ENCODE results near the gene HUWE1. TPM values are rescaled to one million over a fixed set of nuclear protein-coding genes. Genes with fewer than 3 reads are reported as not detected.

HUWE1 gene
- total RNA-seq, 1 experiment from 2014 or later, result 274 TPM

DNA sequence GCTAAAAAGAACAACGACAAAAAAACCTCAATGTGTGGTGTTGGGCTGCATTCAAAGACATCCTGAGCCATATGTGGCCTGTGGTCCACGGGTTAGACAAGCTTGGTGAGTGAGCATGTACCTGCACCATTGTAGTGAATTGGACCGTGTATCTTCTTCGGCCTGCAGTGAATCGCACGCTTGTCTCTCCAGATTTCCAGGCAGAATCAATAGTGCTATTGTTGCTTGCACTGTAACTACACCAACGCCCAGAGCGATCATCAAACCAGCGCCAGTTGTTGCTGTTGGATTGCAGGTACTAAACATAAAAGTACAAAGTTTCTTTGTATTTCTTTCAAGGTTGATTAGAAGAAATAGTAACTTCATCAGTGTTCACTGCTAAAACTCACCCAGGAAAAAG, 101.6 kb downstream of the HUWE1 start:
- no peak for DNase-seq (ENCODE audit: unreplicated experiment)
- no TSS peak for BruUV-seq (replicated peaks)
- Mint-ChIP-seq H3K36me3 (ENCODE audit: insufficient read depth, unreplicated experiment) (peaks cover 89% of the 10 kb centered on the region), H3K4me1 (ENCODE audit: insufficient read depth, unreplicated experiment) (no peaks in the 10 kb centered on the region), H3K27me3 (ENCODE audit: insufficient read depth, unreplicated experiment) (peaks cover 83% of the 10 kb centered on the region), H3K27ac (ENCODE audit: low read depth, unreplicated experiment) (no peak overlapping the region), H3K4me3 (ENCODE audit: unreplicated experiment) (no peak overlapping the region), H3K9me3 (ENCODE audit: unreplicated experiment) (no peaks in the 10 kb centered on the region)
- TF ChIP-seq, protein P1, sequence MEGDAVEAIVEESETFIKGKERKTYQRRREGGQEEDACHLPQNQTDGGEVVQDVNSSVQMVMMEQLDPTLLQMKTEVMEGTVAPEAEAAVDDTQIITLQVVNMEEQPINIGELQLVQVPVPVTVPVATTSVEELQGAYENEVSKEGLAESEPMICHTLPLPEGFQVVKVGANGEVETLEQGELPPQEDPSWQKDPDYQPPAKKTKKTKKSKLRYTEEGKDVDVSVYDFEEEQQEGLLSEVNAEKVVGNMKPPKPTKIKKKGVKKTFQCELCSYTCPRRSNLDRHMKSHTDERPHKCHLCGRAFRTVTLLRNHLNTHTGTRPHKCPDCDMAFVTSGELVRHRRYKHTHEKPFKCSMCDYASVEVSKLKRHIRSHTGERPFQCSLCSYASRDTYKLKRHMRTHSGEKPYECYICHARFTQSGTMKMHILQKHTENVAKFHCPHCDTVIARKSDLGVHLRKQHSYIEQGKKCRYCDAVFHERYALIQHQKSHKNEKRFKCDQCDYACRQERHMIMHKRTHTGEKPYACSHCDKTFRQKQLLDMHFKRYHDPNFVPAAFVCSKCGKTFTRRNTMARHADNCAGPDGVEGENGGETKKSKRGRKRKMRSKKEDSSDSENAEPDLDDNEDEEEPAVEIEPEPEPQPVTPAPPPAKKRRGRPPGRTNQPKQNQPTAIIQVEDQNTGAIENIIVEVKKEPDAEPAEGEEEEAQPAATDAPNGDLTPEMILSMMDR (IDR thresholded peaks at IDR 0.05; ENCODE audit: unreplicated experiment), result no peak
- intact Hi-C loops (cut with micrococcal nuclease), result no loop called here
- ChIA-PET POLR2A (interaction anchor here (0.6 kb wide), 1 partner anchor 16 kb away, joined by 4 read pairs; no protein-coding TSS in a partner anchor), CTCF (interaction anchor here (0.6 kb wide), 1 partner anchor 404 kb away, joined by 5 read pairs; no protein-coding TSS in a partner anchor)

DNA sequence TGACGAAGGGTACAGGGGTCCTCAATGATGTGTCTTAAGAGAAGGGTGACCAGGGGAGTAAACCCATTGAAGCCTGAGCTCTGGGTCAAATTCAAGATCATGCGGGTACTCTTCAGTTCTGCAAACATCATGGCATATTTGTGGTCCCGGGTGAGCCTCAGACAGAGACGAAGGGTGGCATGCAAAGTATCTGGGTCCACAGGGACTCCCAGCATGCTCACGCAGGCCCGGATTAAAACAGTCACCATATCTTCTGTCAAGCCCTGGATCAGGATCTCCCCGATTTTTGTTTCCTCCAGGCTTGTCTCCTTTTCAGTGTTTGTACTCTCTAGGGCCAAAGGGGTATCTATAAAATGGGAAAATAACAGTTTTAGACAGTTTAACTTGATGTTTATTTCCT, 102.9 kb downstream of the HUWE1 start:
- H3K27me3 Mint-ChIP-seq (ENCODE audit: insufficient read depth, unreplicated experiment), result peaks cover 70% of the 10 kb centered on the region
- H3K4me1 Mint-ChIP-seq (ENCODE audit: insufficient read depth, unreplicated experiment), result no peaks in the 10 kb centered on the region
- CTCF ChIA-PET, result no interaction called here
- H3K27ac Mint-ChIP-seq (ENCODE audit: low read depth, unreplicated experiment), result no peak overlapping the region
- H3K36me3 Mint-ChIP-seq (ENCODE audit: insufficient read depth, unreplicated experiment), result peaks cover 78% of the 10 kb centered on the region
- no peak for DNase-seq (ENCODE audit: unreplicated experiment)
- H3K4me3 Mint-ChIP-seq (ENCODE audit: unreplicated experiment), result no peak overlapping the region
- POLR2A ChIA-PET, result no interaction called here
- TSS peak; percentile 76 for BruUV-seq (replicated peaks)
- intact Hi-C loops (cut with micrococcal nuclease), result no loop called here
- TF ChIP-seq, protein P1 (IDR thresholded peaks at IDR 0.05; ENCODE audit: unreplicated experiment), result no peak
- H3K9me3 Mint-ChIP-seq (ENCODE audit: unreplicated experiment), result no peaks in the 10 kb centered on the region

DNA sequence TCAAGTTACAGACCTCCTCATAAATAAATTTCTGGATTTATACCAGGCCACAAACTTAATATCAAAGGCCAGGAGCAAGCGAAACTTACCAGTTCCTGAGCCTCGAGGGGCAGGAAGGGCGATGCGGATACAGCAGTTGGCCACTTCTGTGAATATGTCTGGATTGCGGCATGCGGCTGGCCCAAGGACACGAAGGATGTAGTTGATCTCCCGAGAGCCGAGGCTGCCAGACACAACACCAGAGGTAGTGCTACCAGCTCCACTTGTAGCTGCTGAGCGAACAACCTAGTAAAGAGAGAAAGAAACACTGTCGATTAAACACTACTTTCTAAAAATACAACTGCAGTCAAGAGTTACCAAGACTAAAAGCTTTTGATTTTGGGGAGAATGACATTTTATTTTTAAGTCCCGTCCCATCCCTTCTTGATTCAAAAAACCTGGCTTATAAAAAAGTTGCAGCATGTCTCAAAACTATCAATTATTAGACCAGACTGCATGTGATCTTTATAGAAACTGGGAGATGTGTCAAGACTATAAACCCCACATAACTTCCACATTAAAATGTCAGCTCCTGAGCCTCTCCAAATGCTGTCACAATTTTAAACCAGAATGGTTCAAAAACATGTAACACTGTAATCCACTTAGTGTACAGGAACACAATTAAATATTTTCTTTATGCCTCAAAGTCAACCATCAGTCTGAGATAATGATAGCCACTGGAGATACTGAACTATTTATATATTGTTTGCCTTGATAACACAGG, 105.6 kb downstream of the HUWE1 start:
- Mint-ChIP-seq H3K27ac (ENCODE audit: low read depth, unreplicated experiment) (no peak overlapping the region), H3K4me3 (ENCODE audit: unreplicated experiment) (no peak overlapping the region), H3K4me1 (ENCODE audit: insufficient read depth, unreplicated experiment) (no peaks in the 10 kb centered on the region), H3K36me3 (ENCODE audit: insufficient read depth, unreplicated experiment) (peaks cover 69% of the 10 kb centered on the region), H3K27me3 (ENCODE audit: insufficient read depth, unreplicated experiment) (peaks cover 54% of the 10 kb centered on the region), H3K9me3 (ENCODE audit: unreplicated experiment) (no peaks in the 10 kb centered on the region)
- BruUV-seq (replicated peaks), result no TSS peak
- ChIA-PET CTCF (interaction anchor here (0.6 kb wide), 1 partner anchor 37 kb away, joined by 3 read pairs; no protein-coding TSS in a partner anchor), POLR2A (no interaction called here)
- TF ChIP-seq, protein P1 (IDR thresholded peaks at IDR 0.05; ENCODE audit: unreplicated experiment), result no peak
- intact Hi-C loops (cut with micrococcal nuclease), result no loop called here
- DNase-seq (ENCODE audit: unreplicated experiment), result no peak

DNA sequence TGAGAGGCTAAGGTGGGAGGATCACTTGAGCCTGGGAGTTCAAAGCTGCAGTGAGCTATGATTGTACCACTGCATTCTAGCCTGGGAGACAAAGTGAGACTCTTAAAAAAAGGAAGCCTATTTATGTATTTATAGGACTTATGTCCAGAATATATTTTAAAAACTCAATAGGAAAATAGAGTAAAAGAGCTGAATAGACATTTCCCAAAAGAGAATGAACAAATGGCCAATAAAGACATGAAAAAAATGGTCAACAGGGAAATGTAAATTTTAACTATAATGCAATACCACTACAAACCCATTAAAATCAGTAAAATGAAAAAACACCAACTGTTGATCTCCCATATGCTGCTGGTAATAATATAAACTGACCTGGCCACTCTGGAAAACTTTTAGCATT, 115.0 kb downstream of the HUWE1 start:
- TF ChIP-seq, protein P1 (IDR thresholded peaks at IDR 0.05; ENCODE audit: unreplicated experiment), result no peak
- no peak for DNase-seq (ENCODE audit: unreplicated experiment)
- BruUV-seq (replicated peaks), result no TSS peak
- H3K36me3 Mint-ChIP-seq (ENCODE audit: insufficient read depth, unreplicated experiment), result peaks cover 74% of the 10 kb centered on the region
- no peak overlapping the region for H3K4me3 Mint-ChIP-seq (ENCODE audit: unreplicated experiment)
- intact Hi-C loops (cut with micrococcal nuclease), result no loop called here
- H3K4me1 Mint-ChIP-seq (ENCODE audit: insufficient read depth, unreplicated experiment), result no peaks in the 10 kb centered on the region
- no peak overlapping the region for H3K27ac Mint-ChIP-seq (ENCODE audit: low read depth, unreplicated experiment)
- H3K9me3 Mint-ChIP-seq (ENCODE audit: unreplicated experiment), result no peaks in the 10 kb centered on the region
- ChIA-PET CTCF (interaction anchor here (0.7 to 1.4 kb wide), 2 partner anchors 89 to 253 kb away, joined by 3 to 5 read pairs; no protein-coding TSS in a partner anchor), POLR2A (no interaction called here)
- H3K27me3 Mint-ChIP-seq (ENCODE audit: insufficient read depth, unreplicated experiment), result peaks cover 63% of the 10 kb centered on the region

All from MCF 10A (cell line).